NCI-H226 (cell line): ENCODE measurements around the gene KLHL22.
"Not testable (repeated sequence)": the region's sequence is repeated elsewhere in the genome, so short reads cannot be mapped to it uniquely, and the experiment has no call there.

Experiments used
- DNase-seq: peaks from one replicate; pipeline ENCODE4 v3.0.0-alpha.2; 2015

KLHL22 gene

DNA sequence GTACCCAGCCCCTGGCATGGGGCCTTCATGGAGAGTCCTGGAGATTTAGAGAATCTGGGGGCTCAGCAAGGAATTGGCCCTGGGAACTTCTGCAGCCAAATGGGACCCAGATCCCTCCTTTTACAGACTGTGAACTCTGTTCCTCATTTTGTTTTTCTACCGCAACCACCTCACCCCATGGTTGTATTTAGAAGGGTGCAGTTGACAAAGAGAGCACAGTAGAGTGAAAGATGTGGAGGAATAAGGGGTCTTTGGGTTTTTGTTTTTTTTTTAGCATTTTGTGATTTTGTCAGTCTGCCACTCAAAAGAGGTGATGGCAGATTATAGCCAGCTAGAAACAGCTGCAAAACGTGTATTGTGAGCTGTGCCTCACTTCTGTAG is 99.7 kb downstream of the KLHL22 start:
- DNase-seq = no peak

DNA sequence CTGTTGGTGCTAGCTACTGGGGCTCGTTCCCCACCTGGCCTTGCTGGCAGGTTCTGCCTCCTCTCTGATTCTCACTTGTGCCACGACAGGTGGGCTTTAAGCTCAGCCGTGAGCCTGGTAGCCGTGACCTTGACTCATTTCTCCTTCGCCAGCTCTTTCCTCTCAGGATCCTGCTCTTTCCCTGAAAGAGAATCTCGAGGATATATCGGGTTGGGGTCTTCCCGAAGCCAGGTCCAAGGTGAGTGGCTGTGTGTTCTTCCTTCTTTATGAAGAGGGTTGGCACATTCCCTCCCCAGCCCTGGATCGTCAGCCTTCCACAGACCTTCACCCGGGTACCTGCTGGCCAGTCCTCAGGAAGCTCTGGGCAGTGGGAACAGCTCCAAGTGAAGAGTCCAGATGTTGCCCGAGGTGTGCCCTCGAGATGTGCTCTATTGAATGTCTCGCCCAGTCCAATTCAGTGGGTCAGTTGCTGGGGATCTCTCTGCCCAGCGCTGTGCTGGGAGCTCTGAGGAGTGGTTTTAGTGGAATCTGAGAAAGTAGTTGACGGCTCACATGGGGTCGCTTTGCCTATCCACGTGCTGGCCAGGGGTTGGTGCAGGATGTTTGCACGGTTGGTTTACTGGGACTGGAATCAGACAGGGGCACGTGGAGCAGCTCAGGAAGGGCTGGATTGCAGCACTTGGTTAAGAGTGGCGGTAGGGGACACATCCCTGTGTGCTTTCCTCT is 100.3 kb downstream of the KLHL22 start:
- no peak for DNase-seq

DNA sequence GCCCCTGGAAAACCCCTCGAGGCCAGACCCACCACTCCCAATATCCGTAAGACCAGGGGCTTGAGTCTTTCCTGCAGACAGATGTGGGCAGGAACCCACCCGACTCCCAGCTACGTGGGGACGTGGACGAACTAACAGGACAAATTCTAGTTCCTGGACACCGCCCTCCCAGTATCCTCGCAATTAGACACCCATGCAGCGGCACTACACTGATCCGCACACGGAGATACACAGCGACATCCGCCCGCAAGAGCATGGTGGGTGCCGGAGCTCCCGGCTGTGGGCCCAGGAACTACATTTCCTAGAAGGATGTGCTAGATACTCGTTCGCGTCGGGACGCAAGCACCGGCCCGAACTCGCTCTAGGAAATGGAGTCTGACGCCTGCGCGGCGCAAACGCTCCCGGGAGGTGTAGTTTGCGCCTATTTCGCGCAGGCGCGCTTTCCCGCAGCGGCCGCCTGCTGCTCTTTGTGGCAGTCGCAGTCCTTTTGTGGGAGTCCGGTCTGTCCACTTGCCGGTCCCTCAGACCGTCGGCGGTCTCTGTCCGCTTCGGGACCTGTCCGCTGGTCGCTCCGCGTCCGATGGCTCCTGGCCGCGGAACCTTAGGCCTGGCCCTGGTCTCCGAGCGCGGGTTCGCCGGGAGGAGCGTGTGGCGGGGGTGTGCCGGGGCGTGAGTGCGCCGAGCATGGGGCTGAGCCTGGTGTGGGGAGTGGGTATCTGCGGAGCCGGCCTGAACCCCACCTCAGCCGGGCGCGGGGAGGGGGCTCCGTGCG is 101.7 kb downstream of the KLHL22 start, which contains the start of gene ZNF74:
TSS of gene ZNF74 (plus strand) at position 447 of the 772 bp plus-strand sequence. CDS start 478 bp downstream, outside the sequence.
- DNase-seq = peak; percentile 65

DNA sequence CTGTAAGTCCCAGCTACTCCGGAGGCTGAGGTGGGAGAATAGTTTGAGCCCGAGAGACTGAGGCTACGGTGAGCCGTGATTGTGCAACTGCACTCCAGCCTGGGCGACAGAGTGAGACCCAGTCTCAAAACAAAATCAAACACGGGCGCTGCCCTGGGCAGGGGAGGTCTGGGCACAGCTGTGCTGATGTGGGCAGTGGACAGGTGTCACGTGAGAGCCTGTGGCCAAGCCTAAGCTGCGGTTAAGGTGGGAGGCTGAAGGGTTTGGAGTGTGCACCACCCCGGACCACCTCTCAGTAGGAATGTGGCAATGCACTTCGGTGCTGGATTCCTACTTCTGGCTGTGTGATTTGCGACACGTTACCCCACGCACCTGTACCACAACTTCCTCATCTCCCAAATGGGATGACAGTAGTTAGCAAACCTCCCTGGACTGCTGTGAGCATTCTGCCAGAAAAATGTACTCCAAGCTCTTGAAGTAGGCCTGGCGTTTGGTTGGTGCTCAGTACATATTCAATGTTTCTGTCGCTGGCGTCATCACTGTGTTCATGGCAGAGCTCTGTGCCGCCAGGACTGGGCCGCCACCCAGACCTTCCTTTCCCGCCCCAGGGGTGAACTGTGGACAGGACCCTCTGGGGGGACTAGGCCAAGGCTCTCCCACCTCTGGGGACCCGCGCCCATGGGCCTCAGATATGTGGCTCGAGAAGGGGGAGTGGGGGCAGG is 102.5 kb downstream of the KLHL22 start:
- no peak for DNase-seq

DNA sequence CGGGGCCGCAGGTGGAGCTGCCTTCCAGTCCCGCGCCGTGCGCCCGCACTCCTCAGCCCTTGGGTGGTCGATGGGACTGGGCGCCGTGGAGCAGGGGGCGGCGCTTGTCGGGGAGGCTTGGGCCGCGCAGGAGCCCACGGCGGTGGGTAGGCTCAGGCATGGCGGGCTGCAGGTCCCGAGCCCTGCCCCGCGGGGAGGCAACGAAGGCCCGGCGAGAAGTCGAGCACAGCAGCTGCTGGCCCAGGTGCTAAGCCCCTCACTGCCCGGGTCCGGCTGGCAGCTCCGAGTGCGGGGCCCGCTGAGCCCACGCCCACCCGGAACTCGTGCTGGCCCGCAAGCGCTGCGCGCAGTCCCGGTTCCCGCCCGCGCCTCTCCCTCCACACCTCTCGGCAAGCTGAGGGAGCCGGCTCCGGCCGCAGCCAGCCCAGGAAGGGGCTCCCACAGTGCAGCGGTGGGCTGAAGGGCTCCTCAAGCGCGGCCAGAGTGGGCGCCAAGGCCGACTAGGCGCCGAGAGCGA is 103.2 kb downstream of the KLHL22 start:
- DNase-seq = not testable (repeated sequence)
